Natural killer cell treated with Interleukin-12 subunit alpha and Interleukin-12 subunit beta and Interleukin-15 and Interleukin-18, amount 100 ng/mL, for 72 hours (primary cell): ENCODE measurements around the gene ZNF462. TPM values are rescaled to one million over a fixed set of nuclear protein-coding genes. Genes with fewer than 3 reads are reported as not detected.
A peak's percentile ranks its signal among the peaks of the same experiment; 100 is the strongest.
"Not testable (repeated sequence)": the region's sequence is repeated elsewhere in the genome, so short reads cannot be mapped to it uniquely, and the experiment has no call there.

Experiments
- ATAC-seq, 2 donors: fragments of 150-1000 bp; cut with Tn5 transposase in 1 of 2; sonication (Bioruptor Pico), chemical (Tn5 transposase) in 1 of 2; 2 replicates each; pipeline ENCODE4 v1.10.0; 2021
- DNase-seq: peaks from one replicate; pipeline ENCODE4 v3.0.0; 2022; ENCODE audit warnings: low spot score
- H3K27ac Mint-ChIP-seq, 2 donors: 1 replicate in 1 of 2; 2 replicates in 1 of 2; pipeline ENCODE4 v1.8.0; 2022; ENCODE audit warnings: mixed read lengths in 2 of 2, mild to moderate bottlenecking in 1 of 2, moderate library complexity in 1 of 2
- H3K27me3 Mint-ChIP-seq, 2 donors: 1 replicate in 1 of 2; 2 replicates in 1 of 2; pipeline ENCODE4 v1.8.0; 2022; ENCODE audit warnings: mixed read lengths in 2 of 2
- H3K36me3 Mint-ChIP-seq: one replicate; pipeline ENCODE4 v1.8.0; 2022; ENCODE audit warnings: mixed read lengths
- H3K4me1 Mint-ChIP-seq, 2 donors: 1 replicate in 1 of 2; 2 replicates in 1 of 2; pipeline ENCODE4 v1.8.0; 2022; ENCODE audit warnings: low read depth in 2 of 2, mixed read lengths in 2 of 2, mild to moderate bottlenecking in 1 of 2
- H3K4me3 Mint-ChIP-seq: one replicate; pipeline ENCODE4 v1.8.0; 2022; ENCODE audit warnings: mixed read lengths
- H3K9me3 Mint-ChIP-seq: 2 replicates; pipeline ENCODE4 v1.8.0; 2022; ENCODE audit warnings: mixed read lengths
- total RNA-seq, 2 donors: library from RNA; stranded (reverse); gene quantifications; one replicate each; pipeline ENCODE4 v1.2.3, GENCODE V29; 2022

Gene ZNF462
- total RNA-seq, 2 donors from 2014 or later = 0.31 TPM; not detected in 1

DNA sequence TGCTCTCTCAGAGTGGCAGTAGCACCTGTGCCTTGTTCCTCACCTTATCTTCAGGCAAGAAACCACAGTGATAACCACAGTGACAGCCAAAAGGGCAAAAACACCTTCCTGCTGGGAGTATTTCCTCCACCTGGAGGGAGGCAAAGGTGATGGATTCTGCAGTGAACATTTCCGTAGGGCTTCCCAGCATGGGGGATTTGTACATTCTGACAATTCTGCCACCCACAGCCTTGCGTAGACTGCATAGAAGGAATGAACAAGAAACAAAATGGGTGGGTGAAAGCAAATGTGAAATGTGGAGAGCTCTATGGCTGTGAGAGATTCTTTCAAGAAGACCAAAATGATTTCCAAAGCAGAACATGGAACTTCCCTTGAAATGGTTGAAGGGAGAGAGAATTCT is 111.4 kb downstream of the ZNF462 start:
- Mint-ChIP-seq H3K9me3 (no peaks in the 10 kb centered on the region), H3K36me3 (no peaks in the 10 kb centered on the region), H3K4me3 (no peak overlapping the region), H3K27ac (no peak overlapping the region), H3K27me3 (peaks cover 0 to 11% of the 10 kb centered on the region in 2 donors), H3K4me1 (no peaks in the 10 kb centered on the region)
- ATAC-seq (no peak), DNase-seq (no peak)

DNA sequence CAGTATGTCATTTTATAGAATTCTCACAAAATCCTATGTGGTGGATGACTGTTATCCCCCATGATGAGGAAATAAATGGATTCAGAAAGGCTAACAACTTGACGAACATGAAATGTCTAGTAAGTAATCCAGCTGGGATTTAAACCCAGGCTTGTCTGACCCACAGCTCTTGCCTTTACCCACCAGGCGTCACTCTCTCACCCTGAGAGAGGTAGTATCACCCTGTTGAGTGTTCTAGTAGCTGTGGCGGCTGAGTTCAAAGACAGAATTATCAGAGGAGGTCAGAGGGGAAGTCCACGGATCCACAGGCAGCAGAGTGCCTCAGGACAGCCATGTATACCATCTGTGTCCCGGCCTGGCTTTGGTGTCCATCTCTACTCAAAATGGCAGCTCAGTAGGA is 113.8 kb downstream of the ZNF462 start:
- H3K27ac Mint-ChIP-seq = no peak overlapping the region
- ATAC-seq (no peak), DNase-seq (no peak)
- no peak overlapping the region for H3K4me3 Mint-ChIP-seq
- H3K36me3 Mint-ChIP-seq = no peaks in the 10 kb centered on the region
- H3K27me3 Mint-ChIP-seq = peaks cover 0 to 6% of the 10 kb centered on the region in 2 donors
- H3K9me3 Mint-ChIP-seq = peaks cover 4% of the 10 kb centered on the region
- H3K4me1 Mint-ChIP-seq = no peaks in the 10 kb centered on the region

DNA sequence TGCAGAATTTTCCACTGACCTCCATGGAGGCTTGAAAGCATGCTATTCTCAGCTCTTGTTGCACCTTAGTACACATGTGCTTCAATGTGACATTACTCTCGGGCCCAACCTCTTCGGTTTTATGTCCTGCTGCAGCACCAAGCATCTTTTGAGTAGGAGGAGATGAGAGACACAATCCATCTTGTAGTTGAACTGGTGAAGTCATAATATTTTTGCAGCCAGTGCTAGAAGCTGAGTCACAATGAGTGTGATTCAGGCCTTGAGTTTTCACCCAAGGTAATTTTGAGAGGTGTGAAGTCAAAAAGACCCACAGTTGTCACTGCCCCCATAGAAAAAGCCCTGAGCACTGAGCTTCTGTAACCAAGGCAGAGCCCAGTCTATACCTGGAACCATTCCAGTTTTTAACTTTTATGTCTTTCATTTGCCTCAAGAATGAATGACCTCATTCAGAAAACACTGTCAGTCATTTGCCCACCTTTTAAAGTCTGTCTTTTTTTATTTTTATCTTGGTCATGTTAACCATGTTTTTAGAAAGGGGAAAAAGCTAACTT is 117.7 kb downstream of the ZNF462 start:
- peak; percentile 56 to 63 for ATAC-seq
- DNase-seq = no peak
- Mint-ChIP-seq H3K36me3 (no peaks in the 10 kb centered on the region), H3K27ac (no peak overlapping the region), H3K27me3 (peaks cover 0 to 2% of the 10 kb centered on the region in 2 donors), H3K9me3 (peaks cover 4% of the 10 kb centered on the region), H3K4me1 (no peaks in the 10 kb centered on the region), H3K4me3 (no peak overlapping the region)

DNA sequence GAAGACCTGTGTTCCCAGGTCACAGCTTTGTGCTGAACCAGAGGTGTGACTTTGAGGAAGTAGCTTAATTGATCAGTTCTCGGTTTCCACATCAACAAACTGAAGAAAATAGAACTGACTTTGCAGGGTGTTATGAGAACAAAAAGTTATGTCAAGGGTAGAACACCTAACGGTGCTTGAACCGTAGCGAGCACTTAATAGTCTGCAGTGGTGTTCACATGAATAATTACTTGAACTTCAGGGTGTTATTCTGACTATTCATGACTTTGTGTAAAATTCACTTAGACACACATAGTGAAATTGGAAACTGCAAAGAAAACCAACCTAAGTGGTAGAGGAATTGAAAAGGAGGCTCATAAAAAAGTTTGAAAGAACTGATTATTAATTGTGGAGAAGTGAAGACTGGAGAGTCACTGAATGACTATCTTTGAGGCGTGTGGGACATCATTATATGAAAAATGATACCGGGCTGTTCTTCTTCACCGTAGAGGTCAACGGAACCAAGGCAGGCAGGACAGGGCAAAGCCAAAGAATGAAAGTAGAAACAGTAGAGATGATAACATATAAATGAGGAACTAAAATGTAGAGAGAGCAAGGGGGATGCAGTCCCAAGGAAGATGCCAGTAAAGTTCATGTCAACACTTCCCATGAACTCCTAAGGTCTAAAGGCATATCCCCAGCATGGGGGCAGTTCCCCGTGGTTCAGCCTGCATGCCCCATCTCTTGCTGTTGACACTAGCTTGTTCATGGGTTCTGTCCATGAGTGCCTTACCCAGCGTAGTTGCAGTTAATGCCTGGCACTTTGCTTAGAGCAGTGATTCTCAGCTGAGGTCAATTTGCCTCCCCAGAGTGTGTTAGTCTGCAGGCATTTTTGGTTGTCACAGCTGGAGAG is 118.7 kb downstream of the ZNF462 start:
- H3K27me3 Mint-ChIP-seq = peaks cover 0 to 2% of the 10 kb centered on the region in 2 donors
- H3K4me1 Mint-ChIP-seq = no peaks in the 10 kb centered on the region
- DNase-seq (no peak), ATAC-seq (no peak)
- no peaks in the 10 kb centered on the region for H3K36me3 Mint-ChIP-seq
- no peak overlapping the region for H3K4me3 Mint-ChIP-seq
- peaks cover 4% of the 10 kb centered on the region for H3K9me3 Mint-ChIP-seq
- no peak overlapping the region for H3K27ac Mint-ChIP-seq

DNA sequence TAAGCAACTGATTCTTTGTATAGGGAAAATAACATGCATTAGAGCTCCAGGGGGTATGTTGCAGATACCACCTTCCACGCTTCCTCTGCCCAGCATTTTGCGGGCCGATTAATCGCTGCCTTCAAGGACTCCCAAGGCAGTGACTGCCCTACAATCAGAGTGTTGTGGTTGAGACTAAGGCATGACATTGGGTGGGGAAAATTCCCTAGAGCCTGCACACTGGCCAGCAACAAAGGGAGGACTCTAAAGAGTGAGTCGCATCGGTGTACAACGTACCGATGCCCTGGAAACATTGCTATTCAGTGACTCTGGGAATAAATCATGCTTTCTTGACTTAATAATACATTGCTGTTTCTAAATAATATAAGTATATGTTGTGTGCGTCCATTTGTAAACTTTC is 119.7 kb downstream of the ZNF462 start:
- no peak for ATAC-seq

DNA sequence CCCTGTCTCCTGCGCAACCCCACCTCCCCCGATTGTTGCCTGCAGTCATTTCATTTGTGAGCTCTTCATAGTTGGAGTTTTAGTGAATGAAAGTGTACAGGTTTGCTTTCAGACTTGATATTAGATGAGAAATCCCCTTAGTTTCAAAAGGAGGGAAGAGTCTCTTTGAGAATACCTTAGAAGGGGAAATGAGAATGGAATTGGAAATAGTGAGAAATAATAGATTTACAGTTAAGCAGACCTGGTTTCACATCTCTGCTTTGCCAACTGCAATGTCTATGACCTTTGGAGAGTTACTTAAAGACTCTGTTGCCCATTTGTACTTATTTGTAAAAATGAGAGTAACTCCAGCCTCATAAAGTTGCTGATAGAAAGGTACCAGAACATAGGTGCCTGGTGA is 120.4 kb downstream of the ZNF462 start:
- Mint-ChIP-seq H3K36me3 (no peaks in the 10 kb centered on the region), H3K9me3 (peaks cover 4% of the 10 kb centered on the region), H3K27ac (no peak overlapping the region), H3K27me3 (peaks cover 2 to 5% of the 10 kb centered on the region in 2 donors), H3K4me1 (no peaks in the 10 kb centered on the region), H3K4me3 (no peak overlapping the region)
- ATAC-seq = no peak
- DNase-seq = no peak

More for the DNA sequence above, 119.7 kb downstream of the ZNF462 start:
- Mint-ChIP-seq H3K27ac (no peak overlapping the region), H3K4me1 (no peaks in the 10 kb centered on the region), H3K36me3 (no peaks in the 10 kb centered on the region), H3K27me3 (peaks cover 0 to 2% of the 10 kb centered on the region in 2 donors), H3K9me3 (peaks cover 4% of the 10 kb centered on the region), H3K4me3 (no peak overlapping the region)
- DNase-seq = no peak

DNA sequence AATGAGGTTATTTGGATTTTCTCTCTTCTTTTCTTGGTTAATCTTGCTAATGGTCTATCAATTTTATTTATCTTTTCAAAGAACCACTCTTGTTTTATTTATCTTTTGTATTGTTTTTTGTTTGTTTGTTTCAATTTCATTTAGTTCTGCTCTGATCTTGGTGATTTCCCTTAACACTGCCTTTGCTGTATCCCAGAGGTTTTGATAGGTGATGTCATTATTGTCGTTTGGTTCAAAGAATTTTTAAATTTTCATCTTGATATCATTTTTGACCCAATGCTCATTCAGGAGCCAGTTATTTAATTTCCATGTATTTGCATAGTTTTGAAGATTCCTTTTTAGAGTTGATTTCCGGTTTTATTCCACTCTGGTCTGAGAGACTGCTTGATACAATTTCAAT is 126.9 kb downstream of the ZNF462 start:
- H3K27me3 Mint-ChIP-seq = peaks cover 12 to 28% of the 10 kb centered on the region in 2 donors
- not testable (repeated sequence) for DNase-seq, ATAC-seq, H3K27ac Mint-ChIP-seq, H3K4me1 Mint-ChIP-seq, H3K9me3 Mint-ChIP-seq, H3K36me3 Mint-ChIP-seq, H3K4me3 Mint-ChIP-seq

DNA sequence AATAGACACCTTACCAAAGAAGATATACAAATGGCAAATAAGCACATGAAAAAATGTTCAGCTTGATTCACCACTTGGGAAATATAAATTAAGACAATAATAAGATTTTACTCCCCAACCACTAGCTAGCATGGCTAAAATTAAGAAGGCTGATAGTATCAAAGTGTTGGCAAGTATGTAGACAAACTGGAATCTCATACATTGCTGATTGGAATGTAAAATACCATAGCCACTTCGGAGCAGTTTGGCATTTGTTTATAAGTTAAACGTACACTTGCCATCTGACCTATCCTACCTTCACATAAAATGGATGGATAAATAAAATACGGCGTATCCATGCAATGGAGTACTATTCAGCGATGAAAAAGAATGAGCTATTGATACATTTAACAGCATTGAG is 129.2 kb downstream of the ZNF462 start:
- Mint-ChIP-seq H3K9me3 (peaks cover 3% of the 10 kb centered on the region), H3K27me3 (peaks cover 12 to 28% of the 10 kb centered on the region in 2 donors), H3K4me3 (no peak overlapping the region), H3K36me3 (no peaks in the 10 kb centered on the region), H3K4me1 (no peaks in the 10 kb centered on the region), H3K27ac (no peak overlapping the region)
- no peak for DNase-seq
- ATAC-seq = no peak

DNA sequence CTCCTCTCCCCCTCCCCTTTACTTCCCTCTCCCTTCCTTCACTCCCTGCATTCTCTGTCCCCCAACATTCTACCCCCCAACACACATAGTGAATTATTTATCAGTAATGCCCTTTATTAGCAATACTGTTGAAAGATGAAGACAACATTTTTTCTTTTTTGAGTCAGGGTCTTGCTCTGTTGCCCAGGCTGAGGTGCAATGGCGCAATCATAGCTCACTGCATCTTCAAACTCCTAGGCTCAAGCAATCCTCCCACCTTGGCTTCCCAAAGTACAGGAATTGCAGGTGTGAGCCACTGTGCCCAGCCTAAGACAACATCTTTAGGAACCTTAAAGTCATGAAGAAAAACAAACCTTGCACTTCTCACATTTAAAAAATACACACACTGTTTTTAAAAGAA is 130.6 kb downstream of the ZNF462 start:
- DNase-seq (no peak), ATAC-seq (no peak)
- Mint-ChIP-seq H3K36me3 (no peaks in the 10 kb centered on the region), H3K27ac (no peak overlapping the region), H3K4me3 (no peak overlapping the region), H3K27me3 (peaks cover 8 to 23% of the 10 kb centered on the region in 2 donors), H3K9me3 (peaks cover 3% of the 10 kb centered on the region), H3K4me1 (no peaks in the 10 kb centered on the region)

DNA sequence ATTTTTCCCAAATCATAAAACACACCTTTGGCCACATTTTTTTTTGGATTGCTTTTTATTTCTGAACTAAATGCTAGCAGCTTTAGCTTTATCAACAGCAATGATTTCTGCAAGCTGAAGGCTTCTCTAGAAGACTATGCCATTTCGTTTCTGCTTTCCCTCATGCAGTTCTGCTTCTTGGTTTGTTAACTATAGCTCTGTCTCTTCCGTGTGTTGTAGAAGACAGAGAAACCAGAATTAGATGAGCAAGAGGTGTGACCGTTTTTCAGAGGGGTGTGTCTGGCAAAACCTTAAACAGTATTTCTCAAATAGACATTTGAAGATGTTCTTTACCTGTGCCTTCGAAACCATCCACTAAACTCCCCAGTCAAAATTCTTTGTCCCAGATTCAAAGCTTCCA is 131.5 kb downstream of the ZNF462 start:
- Mint-ChIP-seq H3K27me3 (peaks cover 7 to 14% of the 10 kb centered on the region in 2 donors), H3K9me3 (peaks cover 3% of the 10 kb centered on the region), H3K36me3 (no peaks in the 10 kb centered on the region), H3K27ac (no peak overlapping the region), H3K4me1 (no peaks in the 10 kb centered on the region), H3K4me3 (no peak overlapping the region)
- ATAC-seq (no peak), DNase-seq (no peak)

DNA sequence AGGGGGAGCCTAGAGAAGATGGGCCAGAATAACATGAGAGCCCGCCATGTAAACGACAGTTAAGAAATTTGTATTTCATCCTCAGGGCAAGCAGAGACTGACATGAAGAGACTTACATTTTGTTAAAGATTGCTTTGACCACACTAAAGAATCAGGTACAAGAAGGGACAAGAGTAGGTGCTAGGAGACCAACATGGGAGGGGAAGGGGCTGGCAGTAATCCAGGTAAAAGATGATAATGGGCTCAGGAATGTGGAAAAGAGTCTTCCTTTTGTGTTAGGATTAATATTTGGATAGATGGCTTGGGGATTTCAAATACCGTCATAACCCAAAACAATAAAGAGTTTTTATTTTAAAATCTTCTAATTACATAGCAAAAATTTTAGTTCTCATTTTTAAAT is 137.3 kb downstream of the ZNF462 start:
- Mint-ChIP-seq H3K4me1 (no peaks in the 10 kb centered on the region), H3K36me3 (no peaks in the 10 kb centered on the region), H3K9me3 (no peaks in the 10 kb centered on the region), H3K27ac (no peak overlapping the region), H3K27me3 (peaks cover 0 to 3% of the 10 kb centered on the region in 2 donors), H3K4me3 (no peak overlapping the region)
- no peak for DNase-seq
- ATAC-seq = no peak

DNA sequence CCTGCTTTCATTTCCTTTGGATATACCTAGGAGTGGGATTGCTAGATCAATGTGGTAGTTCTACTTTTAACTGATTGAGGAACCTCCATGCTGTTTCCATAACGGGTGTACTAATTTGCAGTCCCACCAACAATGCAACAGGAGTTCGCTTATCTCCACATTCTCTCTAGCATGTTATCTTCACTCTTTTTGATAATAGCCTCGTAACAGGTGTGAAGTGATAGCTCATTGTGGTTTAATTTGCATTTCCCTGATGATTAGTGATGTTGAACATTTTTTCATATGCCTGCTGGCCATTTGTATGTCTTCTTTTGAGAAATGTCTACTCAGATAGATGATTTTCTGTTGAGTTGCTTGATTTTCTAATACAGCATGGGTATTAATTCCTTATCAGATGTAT is 142.2 kb downstream of the ZNF462 start:
- DNase-seq (no peak), ATAC-seq (no peak)
- H3K9me3 Mint-ChIP-seq = no peaks in the 10 kb centered on the region
- no peak overlapping the region for H3K4me3 Mint-ChIP-seq
- H3K27ac Mint-ChIP-seq = no peak overlapping the region
- H3K36me3 Mint-ChIP-seq = no peaks in the 10 kb centered on the region
- no peaks in the 10 kb centered on the region for H3K4me1 Mint-ChIP-seq
- peaks cover 9 to 15% of the 10 kb centered on the region in 2 donors for H3K27me3 Mint-ChIP-seq

DNA sequence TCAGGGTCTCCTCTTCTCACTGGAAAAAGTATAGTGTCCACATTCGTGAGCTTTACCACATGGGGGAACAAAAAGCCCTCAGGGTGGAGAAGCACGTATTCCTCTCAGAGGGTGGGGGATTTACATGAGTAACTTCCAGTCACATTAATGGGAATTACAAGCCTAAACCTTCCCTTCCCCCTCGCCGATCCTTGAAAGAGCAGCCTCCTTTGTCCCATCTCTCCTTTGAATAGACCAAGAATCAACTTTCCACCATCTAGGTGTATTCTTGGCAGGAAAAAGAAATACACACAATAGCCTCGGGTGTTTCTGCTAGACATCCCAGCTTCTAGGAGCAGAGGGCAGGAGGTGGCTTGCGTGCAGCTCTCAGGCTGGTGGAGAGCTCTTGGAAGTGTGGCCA is 144.4 kb downstream of the ZNF462 start:
- Mint-ChIP-seq H3K9me3 (no peaks in the 10 kb centered on the region), H3K4me3 (no peak overlapping the region), H3K27me3 (peaks cover 13 to 17% of the 10 kb centered on the region in 2 donors), H3K36me3 (no peaks in the 10 kb centered on the region), H3K27ac (no peak overlapping the region), H3K4me1 (no peaks in the 10 kb centered on the region)
- DNase-seq (no peak), ATAC-seq (no peak)

DNA sequence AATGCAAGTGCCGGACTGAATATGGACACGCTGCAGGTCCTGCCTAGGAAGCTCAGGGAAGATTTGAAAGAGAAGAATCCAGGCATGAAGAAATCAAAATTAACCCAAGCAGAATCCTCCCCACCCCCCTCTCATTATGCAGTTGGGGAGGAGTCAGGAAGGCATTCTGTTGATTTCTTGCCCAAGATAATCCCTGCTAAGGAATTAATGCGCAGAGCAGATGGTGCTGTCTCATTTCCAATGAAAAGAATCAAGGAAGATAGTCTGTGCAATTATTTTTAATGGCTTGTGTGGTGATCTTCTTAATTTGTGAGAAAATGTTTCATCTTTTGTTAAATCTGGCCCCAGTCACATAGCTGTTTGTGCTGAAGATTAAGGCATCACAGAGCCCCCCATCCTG is 145.0 kb downstream of the ZNF462 start:
- Mint-ChIP-seq H3K4me3 (no peak overlapping the region), H3K9me3 (no peaks in the 10 kb centered on the region), H3K36me3 (no peaks in the 10 kb centered on the region), H3K4me1 (no peaks in the 10 kb centered on the region), H3K27me3 (peaks cover 13 to 17% of the 10 kb centered on the region in 2 donors), H3K27ac (no peak overlapping the region)
- no peak for ATAC-seq
- DNase-seq = no peak
